KMS-11 (cell line): ENCODE results near the gene PCSK1.

Source experiments
- H2AFZ ChIP-seq: fragments of 200-600 bp; sonication (generic); 2 replicates; pipeline ENCODE4 v1.6.1; 2016; ENCODE audit warnings: antibody characterized with exemption, mixed run types, low read depth
- H3K27ac ChIP-seq: fragments of 200-600 bp; sonication (generic); 2 replicates; pipeline ENCODE4 v1.6.1; 2016; ENCODE audit warnings: mild to moderate bottlenecking, mixed run types
- H3K27me3 ChIP-seq: fragments of 200-600 bp; sonication (generic); 2 replicates; pipeline ENCODE4 v1.6.1; 2017; ENCODE audit warnings: mild to moderate bottlenecking, low read depth, mixed run types, moderate library complexity; ENCODE audit not compliant: insufficient read depth
- H3K36me3 ChIP-seq: fragments of 200-600 bp; sonication (generic); 2 replicates; pipeline ENCODE4 v1.6.1; 2017; ENCODE audit warnings: mild to moderate bottlenecking, mixed run types; ENCODE audit not compliant: insufficient read depth
- H3K4me1 ChIP-seq: fragments of 200-600 bp; sonication (generic); 2 replicates; pipeline ENCODE4 v1.6.1; 2016; ENCODE audit warnings: mild to moderate bottlenecking, low read depth, mixed run types; ENCODE audit not compliant: poor library complexity, severe bottlenecking
- H3K4me2 ChIP-seq: fragments of 200-600 bp; sonication (generic); 2 replicates; pipeline ENCODE4 v1.7.0; 2016; ENCODE audit warnings: mild to moderate bottlenecking, mixed run types
- H3K4me3 ChIP-seq: fragments of 200-600 bp; sonication (generic); IDR thresholded peaks from 2 replicates; pipeline ENCODE4 v1.6.1; 2017; ENCODE audit warnings: low read depth, low read length, mixed read lengths; ENCODE audit not compliant: insufficient read depth
- H3K79me2 ChIP-seq: fragments of 200-600 bp; sonication (generic); 2 replicates; pipeline ENCODE4 v1.6.1; 2016; ENCODE audit warnings: low read depth, mixed run types; ENCODE audit not compliant: insufficient read depth
- H3K9ac ChIP-seq: fragments of 200-600 bp; sonication (generic); 2 replicates; pipeline ENCODE4 v1.6.1; 2016; ENCODE audit warnings: mild to moderate bottlenecking, mixed run types
- H4K20me1 ChIP-seq: fragments of 200-600 bp; sonication (generic); 2 replicates; pipeline ENCODE4 v1.6.1; 2016; ENCODE audit warnings: mild to moderate bottlenecking, mixed run types; ENCODE audit not compliant: insufficient read depth
- TF ChIP-seq, protein P1 (sequence below): fragments of 200-600 bp; sonication (generic); conservative IDR thresholded peaks from 2 replicates; pipeline ENCODE4 v1.6.1; 2017; ENCODE audit warnings: low read depth, mild to moderate bottlenecking, antibody characterized with exemption, low read length, moderate library complexity, mixed read lengths

Gene PCSK1

DNA sequence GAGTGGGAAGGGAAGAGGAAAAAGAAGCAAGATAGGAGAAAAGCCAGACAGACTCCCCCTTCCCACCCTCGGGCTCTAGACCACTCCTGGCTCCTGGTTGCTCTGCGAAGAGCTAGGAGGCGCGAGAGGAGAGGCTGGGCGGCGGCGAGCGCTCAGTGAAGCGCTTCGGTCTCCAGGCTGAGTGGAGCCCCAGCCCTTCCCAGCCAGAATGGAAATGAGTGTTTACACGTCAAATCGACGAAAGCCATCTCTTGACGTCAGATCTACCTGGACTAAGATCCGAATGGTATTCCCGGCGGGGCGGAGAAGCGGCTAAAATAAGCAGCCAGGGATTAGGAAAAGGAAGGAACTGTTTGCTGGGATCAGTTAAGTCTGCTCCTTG, at the start of gene PCSK1:
PCSK1 (minus strand) TSS at position 183 of the 382 bp plus-strand sequence. CDS start 206 bp downstream, outside the sequence.
- no peaks in the 10 kb centered on the region for H4K20me1 ChIP-seq
- H3K9ac ChIP-seq, result no peak within 1 kb of the TSS
- H3K27ac ChIP-seq, result no peak within 1 kb of the TSS
- no peaks in the 10 kb centered on the region for H3K79me2 ChIP-seq
- H2AFZ ChIP-seq, result no peak within 1 kb of the TSS
- H3K27me3 ChIP-seq, result no peaks in the 10 kb centered on the region
- no peak within 1 kb of the TSS for H3K4me2 ChIP-seq
- no peak within 1 kb of the TSS for H3K4me3 ChIP-seq
- no peaks in the 10 kb centered on the region for H3K36me3 ChIP-seq
- no peaks in the 10 kb centered on the region for H3K4me1 ChIP-seq
- TF ChIP-seq, protein P1, sequence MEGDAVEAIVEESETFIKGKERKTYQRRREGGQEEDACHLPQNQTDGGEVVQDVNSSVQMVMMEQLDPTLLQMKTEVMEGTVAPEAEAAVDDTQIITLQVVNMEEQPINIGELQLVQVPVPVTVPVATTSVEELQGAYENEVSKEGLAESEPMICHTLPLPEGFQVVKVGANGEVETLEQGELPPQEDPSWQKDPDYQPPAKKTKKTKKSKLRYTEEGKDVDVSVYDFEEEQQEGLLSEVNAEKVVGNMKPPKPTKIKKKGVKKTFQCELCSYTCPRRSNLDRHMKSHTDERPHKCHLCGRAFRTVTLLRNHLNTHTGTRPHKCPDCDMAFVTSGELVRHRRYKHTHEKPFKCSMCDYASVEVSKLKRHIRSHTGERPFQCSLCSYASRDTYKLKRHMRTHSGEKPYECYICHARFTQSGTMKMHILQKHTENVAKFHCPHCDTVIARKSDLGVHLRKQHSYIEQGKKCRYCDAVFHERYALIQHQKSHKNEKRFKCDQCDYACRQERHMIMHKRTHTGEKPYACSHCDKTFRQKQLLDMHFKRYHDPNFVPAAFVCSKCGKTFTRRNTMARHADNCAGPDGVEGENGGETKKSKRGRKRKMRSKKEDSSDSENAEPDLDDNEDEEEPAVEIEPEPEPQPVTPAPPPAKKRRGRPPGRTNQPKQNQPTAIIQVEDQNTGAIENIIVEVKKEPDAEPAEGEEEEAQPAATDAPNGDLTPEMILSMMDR, result no peak

DNA sequence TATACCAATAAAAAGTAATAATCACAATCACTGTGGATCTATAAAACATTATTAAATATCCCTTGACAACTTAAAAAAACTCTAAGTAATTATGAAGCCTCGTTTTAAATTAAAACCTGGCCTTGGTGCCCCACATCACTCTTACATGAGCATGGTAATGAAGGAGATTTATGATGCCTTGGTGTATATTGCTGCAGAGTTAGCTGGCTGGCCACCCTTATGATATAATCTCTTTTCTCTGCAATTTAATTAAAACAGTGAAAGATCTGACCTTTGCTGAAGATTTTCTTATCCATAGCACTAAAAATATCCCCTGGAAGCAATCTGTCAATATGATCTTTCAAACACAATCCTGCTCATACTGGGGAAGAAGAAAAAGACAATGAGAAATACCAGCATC, 48.8 kb upstream of the PCSK1 start:
- H3K9ac ChIP-seq, result no peak overlapping the region
- no peak overlapping the region for H3K4me2 ChIP-seq
- no peak overlapping the region for H2AFZ ChIP-seq
- TF ChIP-seq, protein P1, result no peak
- H4K20me1 ChIP-seq, result no peaks in the 10 kb centered on the region
- no peaks in the 10 kb centered on the region for H3K36me3 ChIP-seq
- H3K27me3 ChIP-seq, result no peaks in the 10 kb centered on the region
- no peaks in the 10 kb centered on the region for H3K79me2 ChIP-seq
- H3K4me1 ChIP-seq, result no peaks in the 10 kb centered on the region
- no peak overlapping the region for H3K27ac ChIP-seq
- no peak overlapping the region for H3K4me3 ChIP-seq

DNA sequence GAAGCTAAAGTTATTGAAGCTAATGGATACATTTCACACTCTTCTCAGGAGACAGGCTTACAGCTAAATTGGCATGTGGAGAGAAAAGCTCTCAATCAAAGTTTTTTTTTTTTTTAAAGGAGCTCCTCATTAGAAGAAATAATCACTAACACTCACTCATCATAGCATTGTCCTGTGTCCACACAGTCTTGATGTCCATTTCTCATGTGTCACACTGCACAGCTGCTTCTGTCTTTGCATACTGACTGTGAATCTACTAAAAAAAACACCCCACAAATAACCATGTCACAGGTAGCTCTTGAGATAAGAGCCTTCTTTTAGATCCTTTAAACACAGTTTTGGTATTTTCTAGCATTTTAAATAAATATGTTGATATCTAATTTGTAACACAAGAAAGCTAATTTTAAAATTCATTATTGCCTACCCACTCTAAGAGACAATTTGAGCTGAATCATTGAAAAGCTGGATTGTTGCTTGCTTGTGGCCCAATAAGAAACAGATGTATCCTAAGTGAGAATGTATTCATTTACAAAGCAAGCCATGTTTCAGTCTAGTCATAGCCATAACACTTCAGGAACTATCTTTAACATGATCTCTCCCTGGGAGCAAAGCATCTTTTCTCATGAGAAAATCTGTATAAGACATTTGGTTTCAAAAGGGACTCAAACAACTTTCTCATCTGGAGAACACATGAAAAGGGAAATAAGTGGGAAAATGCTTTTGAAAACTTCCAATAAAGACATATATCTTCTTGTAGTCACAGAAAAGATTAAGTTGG, 48.1 kb upstream of the PCSK1 start:
- TF ChIP-seq, protein P1, result no peak
- Histone ChIP-seq H2AFZ (no peak overlapping the region), H3K27me3 (no peaks in the 10 kb centered on the region), H4K20me1 (no peaks in the 10 kb centered on the region), H3K27ac (no peak overlapping the region), H3K4me3 (no peak overlapping the region), H3K4me2 (no peak overlapping the region), H3K36me3 (no peaks in the 10 kb centered on the region), H3K79me2 (no peaks in the 10 kb centered on the region), H3K4me1 (no peaks in the 10 kb centered on the region), H3K9ac (no peak overlapping the region)

DNA sequence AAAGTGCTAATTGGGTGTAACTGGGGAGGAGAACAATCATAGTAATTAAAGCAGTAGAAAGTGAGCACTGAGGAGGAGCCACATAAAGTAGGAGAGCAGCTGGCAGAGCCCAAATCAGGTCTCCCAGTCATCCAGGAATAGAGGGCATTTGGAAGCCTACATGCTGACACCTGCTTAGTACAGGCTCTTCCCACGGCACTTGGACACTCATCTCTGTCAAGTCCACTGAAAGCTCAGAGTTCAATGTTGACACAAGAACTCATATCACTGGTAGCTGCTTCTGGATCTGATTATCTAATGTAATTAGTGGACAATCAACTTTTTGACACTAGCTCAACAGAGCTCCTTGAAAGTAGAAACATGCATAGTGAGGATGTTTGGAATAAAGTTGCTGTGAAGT, 45.9 kb upstream of the PCSK1 start:
- H3K36me3 ChIP-seq, result no peaks in the 10 kb centered on the region
- H3K4me3 ChIP-seq, result no peak overlapping the region
- H3K27ac ChIP-seq, result no peak overlapping the region
- no peak overlapping the region for H3K4me2 ChIP-seq
- H3K79me2 ChIP-seq, result no peaks in the 10 kb centered on the region
- no peaks in the 10 kb centered on the region for H3K4me1 ChIP-seq
- no peaks in the 10 kb centered on the region for H3K27me3 ChIP-seq
- H4K20me1 ChIP-seq, result no peaks in the 10 kb centered on the region
- TF ChIP-seq, protein P1, result no peak
- H2AFZ ChIP-seq, result no peak overlapping the region
- H3K9ac ChIP-seq, result no peak overlapping the region
